Measurements from ENCODE around the gene RAPGEF5.

Gene RAPGEF5

DNA sequence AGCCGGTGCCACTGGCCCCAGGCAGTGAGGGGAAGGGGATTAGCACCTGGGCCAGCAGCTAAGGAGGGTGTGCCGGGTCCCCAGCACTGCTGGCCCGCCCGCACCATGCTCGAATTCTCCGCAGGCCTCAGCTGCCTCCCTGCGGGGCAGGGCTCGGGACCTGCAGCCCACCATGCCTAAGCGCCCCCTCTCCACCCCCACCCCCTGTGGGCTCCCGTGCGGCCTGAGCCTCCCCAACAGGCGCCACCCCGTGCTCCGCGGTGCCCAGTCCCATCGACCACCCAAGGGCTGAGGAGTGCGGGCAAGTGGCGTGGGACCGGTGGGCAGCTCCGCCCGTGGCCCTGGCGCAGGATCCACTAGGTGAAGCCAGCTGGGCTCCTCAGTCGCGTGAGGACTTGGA lies 266.4 kb downstream of the RAPGEF5 start:
- Mint-ChIP-seq H3K27me3 (ENCODE audit: low read depth) (peaks cover 15% of the 10 kb centered on the region), H3K4me3 (no peak overlapping the region), H3K36me3 (ENCODE audit: low read depth) (no peaks in the 10 kb centered on the region), H3K9me3 (no peaks in the 10 kb centered on the region), H3K4me1 (peaks cover 37% of the 10 kb centered on the region), H3K27ac (no peak overlapping the region)
- no peak for TF ChIP-seq CTCF (IDR thresholded peaks at IDR 0.05; ENCODE audit: unreplicated experiment in 3 of 3)

DNA sequence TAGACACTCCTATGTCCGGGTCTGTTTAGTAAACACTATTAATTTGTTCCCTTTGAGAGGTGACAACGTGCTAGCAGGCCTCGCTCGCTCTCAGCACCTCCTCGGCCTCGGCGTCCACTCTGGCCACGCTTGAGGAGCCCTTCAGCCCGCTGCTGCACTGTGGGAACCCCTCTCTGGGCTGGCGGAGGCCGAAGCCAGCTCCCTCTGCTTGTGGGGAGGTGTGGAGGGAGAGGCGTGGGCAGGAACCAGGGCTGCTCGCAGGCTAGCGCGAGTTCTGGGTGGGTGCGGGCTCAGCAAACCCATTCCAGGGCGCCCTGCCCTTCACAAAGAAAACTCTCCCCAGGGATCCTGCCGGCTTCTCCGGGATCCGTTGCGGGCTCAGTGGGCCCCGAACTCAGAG lies 266.8 kb downstream of the RAPGEF5 start:
- no peaks in the 10 kb centered on the region for H3K36me3 Mint-ChIP-seq (ENCODE audit: low read depth)
- no peak overlapping the region for H3K27ac Mint-ChIP-seq
- no peaks in the 10 kb centered on the region for H3K9me3 Mint-ChIP-seq
- TF ChIP-seq CTCF (IDR thresholded peaks at IDR 0.05; ENCODE audit: unreplicated experiment in 3 of 3) = no peak
- peaks cover 33% of the 10 kb centered on the region for H3K4me1 Mint-ChIP-seq
- H3K27me3 Mint-ChIP-seq (ENCODE audit: low read depth) = peaks cover 15% of the 10 kb centered on the region
- no peak overlapping the region for H3K4me3 Mint-ChIP-seq

DNA sequence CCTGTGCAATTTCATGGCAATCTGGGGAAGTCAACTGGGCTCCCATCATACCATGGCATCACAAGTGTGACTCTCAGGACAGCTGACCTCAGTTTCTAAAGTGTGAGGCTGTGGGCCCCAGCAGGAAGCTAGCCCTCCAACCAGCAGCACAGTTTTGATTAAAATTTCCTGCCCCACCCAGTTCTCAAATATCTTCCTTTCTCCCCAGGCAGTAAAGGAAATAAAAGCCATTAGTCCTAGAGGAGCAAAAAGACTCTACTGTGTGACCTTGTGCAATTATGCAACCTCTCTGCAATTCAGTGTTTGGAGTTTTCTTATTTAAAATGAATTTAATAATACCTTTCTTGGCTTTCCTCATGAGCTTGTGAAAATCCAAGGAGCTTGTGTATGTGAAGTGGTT lies 268.1 kb downstream of the RAPGEF5 start:
- H3K36me3 Mint-ChIP-seq (ENCODE audit: low read depth) = no peaks in the 10 kb centered on the region
- TF ChIP-seq CTCF (IDR thresholded peaks at IDR 0.05; ENCODE audit: unreplicated experiment in 3 of 3) = no peak
- H3K27me3 Mint-ChIP-seq (ENCODE audit: low read depth) = peaks cover 18% of the 10 kb centered on the region
- no peak overlapping the region for H3K27ac Mint-ChIP-seq
- no peaks in the 10 kb centered on the region for H3K9me3 Mint-ChIP-seq
- peaks cover 24% of the 10 kb centered on the region for H3K4me1 Mint-ChIP-seq
- H3K4me3 Mint-ChIP-seq = no peak overlapping the region

DNA sequence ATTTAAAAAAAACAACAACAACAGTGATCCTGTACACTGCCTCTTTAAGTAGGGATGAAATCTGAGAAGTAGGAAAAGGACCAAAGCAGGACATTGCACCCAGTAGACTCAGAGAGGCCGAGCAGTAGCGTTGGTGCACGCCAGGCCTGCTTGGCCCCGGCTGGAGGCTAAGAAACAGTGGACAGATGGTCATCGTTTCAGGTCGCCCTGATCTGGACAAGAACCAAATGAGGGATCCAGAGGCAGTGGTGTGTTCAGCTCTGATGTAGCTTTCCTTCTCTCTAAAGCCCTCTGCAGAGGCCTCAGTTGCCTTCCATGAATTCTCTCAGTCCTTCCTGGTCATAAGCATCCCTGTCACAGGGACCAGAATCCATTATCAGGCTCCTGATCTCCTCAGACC lies 269.1 kb downstream of the RAPGEF5 start:
- Mint-ChIP-seq H3K27ac (no peak overlapping the region), H3K9me3 (no peaks in the 10 kb centered on the region), H3K4me3 (no peak overlapping the region), H3K27me3 (ENCODE audit: low read depth) (peaks cover 16% of the 10 kb centered on the region), H3K36me3 (ENCODE audit: low read depth) (no peaks in the 10 kb centered on the region), H3K4me1 (peaks cover 16% of the 10 kb centered on the region)
- TF ChIP-seq CTCF (IDR thresholded peaks at IDR 0.05; ENCODE audit: unreplicated experiment in 3 of 3) = no peak

DNA sequence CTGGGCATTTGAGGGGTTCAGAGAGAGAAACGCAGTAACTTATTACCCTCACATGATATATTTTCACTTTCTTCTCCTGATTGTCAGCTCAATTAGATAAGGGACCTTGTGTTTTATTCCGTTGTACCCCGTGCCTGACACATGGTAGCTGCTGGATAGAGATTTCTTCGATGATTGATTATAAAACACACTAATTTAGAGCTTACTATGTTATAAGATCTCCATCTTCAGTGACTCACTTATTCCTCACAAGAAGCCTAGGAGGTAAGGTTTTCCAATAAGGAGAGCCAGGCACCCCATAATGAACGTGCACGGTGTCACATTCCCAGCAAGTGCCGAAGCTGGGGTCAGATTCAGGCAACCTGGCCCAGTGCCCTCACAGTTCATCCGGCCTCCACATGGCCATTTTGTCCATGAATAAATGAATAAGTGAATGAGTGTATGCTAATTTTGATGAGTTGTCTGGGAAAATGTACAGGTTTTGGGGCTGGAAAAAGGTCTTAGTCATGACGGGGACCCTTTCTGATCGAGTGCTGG lies 273.2 kb downstream of the RAPGEF5 start:
- no peak for TF ChIP-seq CTCF (IDR thresholded peaks at IDR 0.05; ENCODE audit: unreplicated experiment in 3 of 3)
- no peaks in the 10 kb centered on the region for H3K9me3 Mint-ChIP-seq
- peak overlapping the region; percentile 91 to 94 (median 92) for H3K4me3 Mint-ChIP-seq
- peaks cover 31% of the 10 kb centered on the region for H3K27me3 Mint-ChIP-seq (ENCODE audit: low read depth)
- peaks cover 15% of the 10 kb centered on the region for H3K4me1 Mint-ChIP-seq
- H3K27ac Mint-ChIP-seq = peak overlapping the region; percentile 65 to 87 (median 86)
- no peaks in the 10 kb centered on the region for H3K36me3 Mint-ChIP-seq (ENCODE audit: low read depth)

DNA sequence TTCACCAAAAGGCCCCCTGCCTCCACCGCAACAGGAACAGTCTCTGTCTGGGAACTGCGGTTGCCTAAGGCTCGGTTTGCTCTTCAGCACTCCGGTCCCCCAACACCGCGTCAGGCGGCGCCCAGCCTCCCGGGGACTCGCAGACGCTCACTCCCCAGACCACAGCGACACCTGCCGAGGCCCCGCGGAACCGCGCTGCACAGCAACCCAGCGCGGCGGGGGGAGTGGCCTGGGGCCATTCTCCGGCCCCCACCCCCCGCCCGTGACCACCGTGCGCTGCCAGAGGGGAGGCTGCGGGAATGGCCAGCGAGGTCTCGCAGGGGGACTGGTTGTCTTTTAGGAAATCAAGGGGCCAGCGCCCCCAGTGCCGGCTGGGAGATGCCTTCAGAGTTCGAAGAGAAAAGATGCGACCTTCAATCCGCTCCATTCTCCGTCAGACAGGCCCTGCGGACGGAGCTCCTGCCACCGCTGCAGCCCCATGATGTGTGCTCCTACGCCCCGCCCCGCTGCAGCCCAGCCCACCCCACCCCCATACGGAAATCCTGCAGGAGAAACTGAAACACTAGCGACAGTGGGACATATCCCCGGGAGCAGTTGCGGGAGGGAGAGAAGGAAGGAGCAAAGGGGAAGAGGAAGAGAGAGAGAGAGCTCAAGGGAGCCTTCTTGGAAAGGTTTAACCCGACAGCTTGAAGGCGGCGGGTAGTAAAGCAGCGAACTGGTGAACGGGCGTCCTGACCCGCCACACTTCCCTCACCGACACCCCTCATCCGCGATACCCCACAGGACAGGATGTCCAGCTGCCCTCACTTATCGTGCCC lies 273.9 kb downstream of the RAPGEF5 start:
- no peaks in the 10 kb centered on the region for H3K9me3 Mint-ChIP-seq
- H3K27me3 Mint-ChIP-seq (ENCODE audit: low read depth) = peaks cover 28% of the 10 kb centered on the region
- peak overlapping the region; percentile 65 to 87 (median 86) for H3K27ac Mint-ChIP-seq
- H3K36me3 Mint-ChIP-seq (ENCODE audit: low read depth) = no peaks in the 10 kb centered on the region
- peaks cover 10% of the 10 kb centered on the region for H3K4me1 Mint-ChIP-seq
- peak overlapping the region; percentile 91 to 94 (median 92) for H3K4me3 Mint-ChIP-seq
- TF ChIP-seq CTCF (IDR thresholded peaks at IDR 0.05; ENCODE audit: unreplicated experiment in 3 of 3) = peak; percentile 98 to 99 (median 98)
